IPS-15b (cell line): Measurements from ENCODE around the gene UBA52.
A peak's percentile ranks its signal among the peaks of the same experiment; 100 is the strongest.

ENCODE experiments used
- H3K27me3 ChIP-seq: one replicate; pipeline ENCODE4 v1.6.1; 2013; ENCODE audit warnings: low read length; ENCODE audit not compliant: control insufficient read depth, insufficient read depth
- H3K36me3 ChIP-seq: one replicate; pipeline ENCODE4 v1.6.1; 2013; ENCODE audit warnings: low read length; ENCODE audit not compliant: control insufficient read depth, insufficient read depth
- H3K4me1 ChIP-seq: one replicate; pipeline ENCODE4 v1.6.1; 2013; ENCODE audit warnings: mild to moderate bottlenecking, low read length; ENCODE audit not compliant: control insufficient read depth, insufficient read depth
- H3K4me3 ChIP-seq: one replicate; pipeline ENCODE4 v1.5.1; 2013; ENCODE audit warnings: low read depth, low read length
- H3K9ac ChIP-seq: one replicate; pipeline ENCODE4 v1.6.1; 2013; ENCODE audit warnings: low read depth, mild to moderate bottlenecking, low read length
- H3K9me3 ChIP-seq: one replicate; pipeline ENCODE4 v1.6.1; 2013; ENCODE audit warnings: mild to moderate bottlenecking, low read length; ENCODE audit not compliant: control insufficient read depth, insufficient read depth

Gene UBA52

GRCh38 chr19:18607226-18608101 is 35.8 kb downstream of the UBA52 start:
- Histone ChIP-seq H3K4me1 (peaks cover 36% of the 10 kb centered on the region), H3K36me3 (no peaks in the 10 kb centered on the region), H3K4me3 (peak overlapping the region; percentile 35), H3K9me3 (no peaks in the 10 kb centered on the region), H3K27me3 (peaks cover 86% of the 10 kb centered on the region), H3K9ac (no peak overlapping the region)

GRCh38 chr19:18608102-18608804 is 36.6 kb downstream of the UBA52 start:
- Histone ChIP-seq H3K4me3 (peak overlapping the region; percentile 35), H3K9me3 (no peaks in the 10 kb centered on the region), H3K36me3 (no peaks in the 10 kb centered on the region), H3K27me3 (peaks cover 84% of the 10 kb centered on the region), H3K4me1 (peaks cover 33% of the 10 kb centered on the region), H3K9ac (no peak overlapping the region)

GRCh38 chr19:18608805-18609716 is 37.4 kb downstream of the UBA52 start:
- peaks cover 86% of the 10 kb centered on the region for H3K27me3 ChIP-seq
- peaks cover 31% of the 10 kb centered on the region for H3K4me1 ChIP-seq
- H3K9ac ChIP-seq = no peak overlapping the region

GRCh38 chr19:18609717-18610051 is 38.0 kb downstream of the UBA52 start:
- H3K4me1 ChIP-seq = peaks cover 26% of the 10 kb centered on the region
- no peak overlapping the region for H3K9ac ChIP-seq
- peaks cover 86% of the 10 kb centered on the region for H3K27me3 ChIP-seq
- no peaks in the 10 kb centered on the region for H3K9me3 ChIP-seq
- no peaks in the 10 kb centered on the region for H3K36me3 ChIP-seq
- peak overlapping the region; percentile 37 for H3K4me3 ChIP-seq

More at GRCh38 chr19:18608805-18609716, 37.4 kb downstream of the UBA52 start:
- Histone ChIP-seq H3K9me3 (no peaks in the 10 kb centered on the region), H3K36me3 (no peaks in the 10 kb centered on the region), H3K4me3 (peak overlapping the region; percentile 10)

- Histone ChIP-seq H3K27me3 (peaks cover 86% of the 10 kb centered on the region), H3K4me3 (peak overlapping the region; percentile 37), H3K4me1 (peaks cover 24% of the 10 kb centered on the region), H3K9ac (no peak overlapping the region), H3K9me3 (no peaks in the 10 kb centered on the region), H3K36me3 (no peaks in the 10 kb centered on the region)
Measured at GRCh38 chr19:18610245-18610555, 38.5 kb downstream of the UBA52 start.

GRCh38 chr19:18610556-18611326 is 39.1 kb downstream of the UBA52 start:
- no peaks in the 10 kb centered on the region for H3K36me3 ChIP-seq
- peaks cover 24% of the 10 kb centered on the region for H3K4me1 ChIP-seq
- H3K27me3 ChIP-seq = peaks cover 84% of the 10 kb centered on the region
- H3K4me3 ChIP-seq = peak overlapping the region; percentile 59
- H3K9ac ChIP-seq = no peak overlapping the region
- H3K9me3 ChIP-seq = no peaks in the 10 kb centered on the region

GRCh38 chr19:18611327-18612050 is 39.8 kb downstream of the UBA52 start:
- peaks cover 79% of the 10 kb centered on the region for H3K27me3 ChIP-seq
- no peak overlapping the region for H3K9ac ChIP-seq
- peak overlapping the region; percentile 59 for H3K4me3 ChIP-seq

GRCh38 chr19:18612051-18612771 is 40.6 kb downstream of the UBA52 start:
- H3K9ac ChIP-seq = no peak overlapping the region
- H3K4me1 ChIP-seq = peaks cover 24% of the 10 kb centered on the region
- no peaks in the 10 kb centered on the region for H3K36me3 ChIP-seq
- H3K4me3 ChIP-seq = peak overlapping the region; percentile 58
- H3K9me3 ChIP-seq = no peaks in the 10 kb centered on the region
- peaks cover 76% of the 10 kb centered on the region for H3K27me3 ChIP-seq

More at GRCh38 chr19:18611327-18612050, 39.8 kb downstream of the UBA52 start:
- Histone ChIP-seq H3K9me3 (no peaks in the 10 kb centered on the region), H3K4me1 (peaks cover 24% of the 10 kb centered on the region), H3K36me3 (no peaks in the 10 kb centered on the region)

GRCh38 chr19:18612772-18613588 is 41.3 kb downstream of the UBA52 start, which contains the start of gene TMEM59L:
Gene TMEM59L (plus strand): TSS chr19:18612870. CDS start chr19:18612959, 89 bp downstream.
- peaks cover 69% of the 10 kb centered on the region for H3K27me3 ChIP-seq
- no peaks in the 10 kb centered on the region for H3K36me3 ChIP-seq
- peak within 1 kb of the TSS; percentile 58 for H3K4me3 ChIP-seq
- peaks cover 23% of the 10 kb centered on the region for H3K4me1 ChIP-seq
- H3K9me3 ChIP-seq = no peaks in the 10 kb centered on the region
- H3K9ac ChIP-seq = no peak within 1 kb of the TSS
